AG10803 (cell line): ENCODE measurements around the gene RTKN.
A peak's percentile ranks its signal among the peaks of the same experiment; 100 is the strongest.

ENCODE experiments used
- DNase-seq: peaks from one replicate; pipeline ENCODE4 v3.0.0; 2010; ENCODE audit warnings: low read depth
- H3K4me3 ChIP-seq: 2 replicates; pipeline ENCODE4 v1.5.1; 2011; ENCODE audit warnings: mild to moderate bottlenecking, low read length, control low read depth
- CTCF ChIP-seq: conservative IDR thresholded peaks from 2 replicates; pipeline ENCODE4 v1.5.1; 2011; ENCODE audit warnings: mild to moderate bottlenecking, low read length, control low read depth, inconsistent platforms

Gene RTKN

GRCh38 chr2:74418312-74418711 lies 23.4 kb downstream of the RTKN start:
- no peak overlapping the region for H3K4me3 ChIP-seq
- no peak for TF ChIP-seq CTCF

DNA sequence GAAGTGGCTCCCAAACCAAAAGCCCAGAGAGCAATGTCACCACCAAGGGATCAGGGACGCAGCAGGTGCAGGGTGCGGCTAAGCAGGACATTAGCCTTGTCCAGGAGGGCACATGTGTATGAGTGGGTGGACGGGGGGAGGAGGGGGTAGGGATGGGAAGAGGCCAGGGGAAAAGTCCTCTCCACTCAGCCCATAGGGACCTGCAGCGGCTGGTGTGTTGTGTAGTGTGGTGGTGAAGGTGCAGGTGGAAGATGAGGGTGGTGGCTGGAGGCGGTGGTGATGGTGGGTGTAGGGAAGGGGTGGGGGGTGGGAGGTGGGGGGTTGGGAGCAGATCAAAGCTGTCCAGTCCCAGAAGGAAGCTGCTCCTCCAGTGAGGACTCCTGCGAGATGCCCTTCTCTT lies 24.0 kb downstream of the RTKN start:
- no peak overlapping the region for H3K4me3 ChIP-seq
- TF ChIP-seq CTCF, result no peak
- no peak for DNase-seq

More at GRCh38 chr2:74418312-74418711, 23.4 kb downstream of the RTKN start:
- no peak for DNase-seq

- H3K4me3 ChIP-seq, result no peak overlapping the region
- no peak for DNase-seq
- TF ChIP-seq CTCF, result no peak
Observed at GRCh38 chr2:74417197-74417596, 24.5 kb downstream of the RTKN start.

GRCh38 chr2:74416778-74417177 lies 25.0 kb downstream of the RTKN start:
- no peak overlapping the region for H3K4me3 ChIP-seq
- DNase-seq, result no peak
- TF ChIP-seq CTCF, result peak; percentile 10; the same call in 1 of the 2 replicates

DNA sequence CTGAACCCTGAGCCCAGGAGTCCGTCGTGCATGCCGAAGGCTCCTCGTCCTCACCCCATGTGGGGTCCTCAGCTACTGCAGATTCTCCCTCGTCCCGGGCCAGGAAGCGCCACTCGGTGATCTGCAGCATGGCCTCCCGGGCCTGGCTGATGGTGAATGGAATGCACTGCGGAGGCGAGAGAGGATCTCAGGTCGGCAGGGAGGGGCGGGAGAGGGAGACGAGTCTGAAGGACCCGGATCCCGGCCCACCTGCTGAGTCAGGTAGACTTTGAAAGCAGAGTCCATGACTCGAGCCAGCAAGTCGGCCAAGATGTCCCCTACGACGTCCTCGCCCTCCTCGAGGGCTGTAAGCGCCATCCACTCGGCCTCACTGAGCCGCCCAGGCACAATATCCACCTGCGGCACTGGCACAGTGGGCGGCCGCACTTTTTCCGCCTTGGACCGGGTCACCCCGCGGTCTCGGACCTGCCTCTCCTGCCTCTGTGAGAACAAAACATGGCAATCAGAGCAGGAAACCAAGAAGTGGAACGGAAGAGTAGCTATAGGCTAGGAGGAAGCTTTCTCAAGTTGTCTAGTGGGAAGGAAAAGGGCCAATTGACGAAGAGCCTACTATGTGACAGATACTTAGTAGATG lies 25.9 kb downstream of the RTKN start:
- peak overlapping the region; percentile 60 for H3K4me3 ChIP-seq
- DNase-seq, result no peak
- TF ChIP-seq CTCF, result no peak

DNA sequence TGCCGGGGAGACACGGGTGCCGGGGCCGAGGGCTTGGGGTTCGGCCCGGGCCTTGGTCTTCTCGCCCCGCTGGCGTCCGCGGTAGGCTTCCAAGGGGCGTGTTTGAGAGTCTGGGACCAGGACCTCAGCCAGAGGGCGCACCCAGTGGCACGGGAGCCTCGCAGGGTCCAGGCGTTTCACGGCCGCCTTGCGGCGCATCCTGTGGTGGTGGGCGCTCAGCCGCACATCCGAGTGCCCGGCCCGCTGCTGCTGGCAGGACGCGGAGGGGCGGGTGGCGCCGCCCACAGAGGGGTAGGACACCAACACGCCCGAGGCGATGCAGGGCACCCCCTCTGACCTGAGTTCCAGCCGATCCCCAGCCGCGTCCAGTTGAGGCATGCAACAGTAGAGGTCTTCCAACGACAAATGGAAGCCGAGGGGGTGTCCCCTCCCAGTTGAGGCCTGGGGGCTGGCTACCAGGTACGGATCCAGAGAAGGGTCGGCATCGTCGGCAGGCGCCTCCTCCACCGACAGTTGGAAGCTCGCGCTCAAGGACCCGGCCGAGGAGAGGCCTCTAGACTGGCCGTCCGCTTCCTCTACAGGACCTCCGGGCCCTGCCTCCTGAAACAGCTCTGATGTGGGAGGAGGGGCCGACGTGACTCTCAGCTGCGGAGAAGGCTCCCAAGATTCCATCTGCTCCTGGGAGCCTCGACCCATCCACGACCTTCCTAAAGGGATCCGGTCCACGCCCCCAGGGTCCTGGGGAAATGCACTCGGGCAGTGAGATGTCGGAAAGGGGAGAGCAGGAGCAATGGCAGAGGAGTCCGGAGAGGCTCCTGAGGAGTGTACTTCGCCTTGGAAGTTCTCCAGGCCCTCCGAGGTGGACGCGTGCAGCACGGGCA lies 26.6 kb downstream of the RTKN start:
- TF ChIP-seq CTCF, result no peak; the same call in 1 of the 2 replicates
- H3K4me3 ChIP-seq, result peak overlapping the region; percentile 60
- peak; percentile 34 for DNase-seq

- no peak for DNase-seq
- H3K4me3 ChIP-seq, result peak overlapping the region; percentile 60
Observed at GRCh38 chr2:74414441-74414840, 27.3 kb downstream of the RTKN start.

More at GRCh38 chr2:74414441-74414840, 27.3 kb downstream of the RTKN start:
- no peak for TF ChIP-seq CTCF
